Mesangial cell (primary cell): ENCODE results near the gene BHLHE40. TPM values are rescaled to one million over a fixed set of nuclear protein-coding genes. Genes with fewer than 3 reads are reported as not detected.

Experiments
- total RNA-seq: library from RNA; depleted of rRNA; stranded (reverse); fragments of >200 nt; gene quantifications from 2 replicates; pipeline ENCODE4 v1.2.3, GENCODE V29; 2015

Gene BHLHE40
- total RNA-seq = 99.7 and 113 TPM in 2 replicates

GRCh38 chr3:4979428-4980228, at the start of gene BHLHE40:
TSS of gene BHLHE40 (plus strand) at chr3:4979437. CDS start at chr3:4979719, 282 bp downstream.

Other genes with a start within 250 kb of the BHLHE40 start
- gene ARL8B, start 142.9 kb downstream of the BHLHE40 start, total RNA-seq = 20.9 and 23.1 TPM in 2 replicates
- 38.0 and 43.5 TPM in 2 replicates for gene EDEM1, start 208.3 kb downstream of the BHLHE40 start, total RNA-seq